Activated naive CD8-positive, alpha-beta T cell treated with anti-CD3 and anti-CD28 coated beads for 36 hours (primary cell): ENCODE data around the gene RPL15. TPM values are rescaled to one million over a fixed set of nuclear protein-coding genes. Genes with fewer than 3 reads are reported as not detected.

ENCODE experiments used
- DNase-seq: peaks from one replicate; pipeline ENCODE4 v3.0.0; 2021
- H3K27ac Mint-ChIP-seq: one replicate; pipeline ENCODE4 v1.8.0; 2022; ENCODE audit warnings: mild to moderate bottlenecking, moderate library complexity, mixed read lengths
- H3K27me3 Mint-ChIP-seq: one replicate; pipeline ENCODE4 v1.8.0; 2022; ENCODE audit warnings: mild to moderate bottlenecking, mixed read lengths
- H3K36me3 Mint-ChIP-seq: one replicate; pipeline ENCODE4 v1.8.0; 2021; ENCODE audit warnings: mild to moderate bottlenecking, mixed read lengths
- H3K4me1 Mint-ChIP-seq: one replicate; pipeline ENCODE4 v1.8.0; 2021; ENCODE audit warnings: mixed read lengths
- H3K4me3 Mint-ChIP-seq: one replicate; pipeline ENCODE4 v1.8.0; 2022; ENCODE audit warnings: mild to moderate bottlenecking, moderate library complexity, mixed read lengths
- H3K9me3 Mint-ChIP-seq: one replicate; pipeline ENCODE4 v1.8.0; 2022; ENCODE audit warnings: mixed read lengths
- total RNA-seq, 2 experiments: library from RNA; stranded (reverse); gene quantifications; one replicate each; pipeline ENCODE4 v1.2.3, GENCODE V29; 2021

The RPL15 gene
- total RNA-seq, 2 experiments from 2014 or later, result 2,473 to 2,489 TPM

DNA sequence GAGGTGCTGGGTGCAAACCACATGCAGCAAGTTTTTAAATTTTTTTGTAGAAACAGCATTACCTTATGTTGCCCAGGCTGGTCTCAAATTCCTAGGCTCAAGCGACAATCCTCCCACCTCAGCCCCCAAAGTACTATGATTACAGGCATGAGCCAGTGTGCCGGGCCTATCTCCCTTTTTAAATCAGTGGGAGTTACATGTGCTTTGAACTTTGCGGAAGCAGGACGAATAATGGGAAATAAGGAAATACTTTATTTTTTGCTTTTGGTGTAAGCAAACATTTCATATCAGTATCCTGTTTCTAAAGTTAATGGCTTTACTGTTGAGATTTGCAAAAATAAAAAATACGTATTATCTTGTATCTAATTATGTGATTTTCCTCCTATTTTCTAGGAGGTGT is 37.2 kb downstream of the RPL15 start:
- no peaks in the 10 kb centered on the region for H3K9me3 Mint-ChIP-seq
- H3K36me3 Mint-ChIP-seq, result peaks cover 8% of the 10 kb centered on the region
- H3K27ac Mint-ChIP-seq, result no peak overlapping the region
- no peak overlapping the region for H3K4me3 Mint-ChIP-seq
- no peaks in the 10 kb centered on the region for H3K27me3 Mint-ChIP-seq
- H3K4me1 Mint-ChIP-seq, result peaks cover 57% of the 10 kb centered on the region
- DNase-seq, result no peak

DNA sequence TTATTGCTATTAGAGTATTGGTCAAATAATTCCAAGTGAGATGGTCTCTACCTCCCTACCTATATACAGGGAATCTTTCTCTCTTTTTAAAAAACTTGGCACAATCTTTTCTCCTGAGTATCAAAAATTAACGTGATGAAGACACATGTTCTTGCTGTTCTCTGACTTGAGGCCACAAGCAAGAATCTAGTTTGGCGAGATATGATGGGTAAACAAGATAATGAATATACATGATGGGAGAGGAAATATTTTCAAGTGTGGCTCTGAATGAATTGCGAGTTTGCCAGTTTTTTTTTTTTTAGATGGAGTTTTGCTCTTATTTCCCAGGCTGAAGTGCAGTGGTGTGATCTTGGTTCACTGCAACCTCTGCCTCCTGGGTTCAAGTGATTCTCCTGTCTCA is 39.8 kb downstream of the RPL15 start:
- H3K27ac Mint-ChIP-seq, result no peak overlapping the region
- H3K9me3 Mint-ChIP-seq, result no peaks in the 10 kb centered on the region
- DNase-seq, result no peak
- no peaks in the 10 kb centered on the region for H3K27me3 Mint-ChIP-seq
- H3K4me3 Mint-ChIP-seq, result no peak overlapping the region
- peaks cover 20% of the 10 kb centered on the region for H3K36me3 Mint-ChIP-seq
- H3K4me1 Mint-ChIP-seq, result peaks cover 41% of the 10 kb centered on the region

DNA sequence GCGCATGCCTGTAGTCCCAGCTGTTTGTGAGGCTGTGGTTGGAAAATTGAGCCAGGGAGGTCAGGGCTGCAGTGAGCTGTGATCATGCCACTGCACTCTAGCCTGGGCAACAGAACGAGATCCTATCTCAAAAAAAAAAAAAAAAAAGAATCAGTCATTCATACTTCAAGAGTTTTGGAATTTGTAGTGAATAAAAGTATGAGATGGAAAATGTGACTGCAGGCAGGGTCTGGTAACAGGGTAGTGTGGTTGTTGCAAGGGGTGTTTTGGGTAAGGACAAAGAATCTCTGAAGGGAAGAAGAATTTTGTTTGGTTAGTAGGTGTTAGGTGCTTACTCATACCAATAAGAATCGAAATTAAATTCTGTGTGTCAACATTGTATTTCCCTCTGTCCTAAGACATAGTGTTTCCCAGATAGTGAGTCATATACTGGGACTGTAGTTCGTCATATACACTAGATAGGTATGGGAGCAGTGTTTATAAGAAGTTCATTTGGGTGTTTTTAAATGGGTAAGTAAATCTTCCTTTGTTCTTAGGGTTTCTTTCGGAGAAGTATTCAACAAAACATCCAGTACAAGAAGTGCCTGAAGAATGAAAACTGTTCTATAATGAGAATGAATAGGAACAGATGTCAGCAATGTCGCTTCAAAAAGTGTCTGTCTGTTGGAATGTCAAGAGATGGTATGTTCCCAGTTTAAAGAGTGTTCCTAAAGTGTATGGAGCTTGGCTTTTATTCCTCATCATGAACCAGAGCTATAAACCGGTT is 42.4 kb downstream of the RPL15 start:
- peak overlapping the region; percentile 79 for H3K27ac Mint-ChIP-seq
- peaks cover 31% of the 10 kb centered on the region for H3K4me1 Mint-ChIP-seq
- H3K4me3 Mint-ChIP-seq, result no peak overlapping the region
- H3K36me3 Mint-ChIP-seq, result peaks cover 28% of the 10 kb centered on the region
- DNase-seq, result peak; percentile 24
- H3K9me3 Mint-ChIP-seq, result no peaks in the 10 kb centered on the region
- no peaks in the 10 kb centered on the region for H3K27me3 Mint-ChIP-seq

DNA sequence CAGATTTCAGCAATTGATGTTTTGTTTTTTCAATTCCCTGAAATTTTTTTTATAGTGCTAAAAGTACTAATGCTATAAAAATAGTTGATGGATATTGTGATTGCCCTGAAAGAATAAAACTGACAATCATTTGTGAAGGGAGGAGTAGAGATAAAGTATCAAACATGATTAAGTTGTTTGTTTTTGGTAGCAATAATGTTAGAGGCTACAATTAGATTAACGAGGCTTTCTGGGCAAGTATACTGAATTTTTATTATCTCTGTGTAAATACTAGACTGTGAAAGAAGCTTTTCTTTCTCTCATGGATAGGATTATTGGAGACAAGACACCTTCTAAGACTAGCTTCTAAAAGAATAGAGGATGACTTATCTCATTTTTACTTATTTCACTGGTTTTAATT is 43.7 kb downstream of the RPL15 start:
- Mint-ChIP-seq H3K4me1 (peaks cover 24% of the 10 kb centered on the region), H3K9me3 (no peaks in the 10 kb centered on the region), H3K4me3 (no peak overlapping the region), H3K36me3 (peaks cover 27% of the 10 kb centered on the region), H3K27me3 (no peaks in the 10 kb centered on the region), H3K27ac (no peak overlapping the region)
- no peak for DNase-seq

DNA sequence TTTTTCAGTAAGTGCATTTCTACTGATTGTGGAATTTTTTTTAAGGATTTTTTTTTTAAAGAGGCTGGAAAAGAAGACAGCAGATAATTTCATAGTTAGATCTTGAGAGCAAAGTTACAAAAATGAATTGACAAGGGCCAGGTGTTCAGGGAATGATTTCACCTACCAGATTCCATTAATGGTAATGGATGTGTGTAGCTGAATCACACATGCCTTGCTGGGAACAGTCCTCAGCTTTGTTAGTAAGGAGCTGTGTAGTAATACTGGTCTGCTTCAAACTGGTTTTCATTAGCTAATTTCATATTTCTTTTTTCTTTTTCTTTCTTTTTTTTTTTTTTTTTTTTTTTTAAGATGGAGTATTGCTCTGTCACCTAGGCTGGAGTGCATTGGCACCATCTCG is 44.1 kb downstream of the RPL15 start:
- H3K9me3 Mint-ChIP-seq, result no peaks in the 10 kb centered on the region
- peaks cover 21% of the 10 kb centered on the region for H3K4me1 Mint-ChIP-seq
- no peak overlapping the region for H3K27ac Mint-ChIP-seq
- H3K27me3 Mint-ChIP-seq, result no peaks in the 10 kb centered on the region
- H3K4me3 Mint-ChIP-seq, result no peak overlapping the region
- DNase-seq, result no peak
- peaks cover 27% of the 10 kb centered on the region for H3K36me3 Mint-ChIP-seq

DNA sequence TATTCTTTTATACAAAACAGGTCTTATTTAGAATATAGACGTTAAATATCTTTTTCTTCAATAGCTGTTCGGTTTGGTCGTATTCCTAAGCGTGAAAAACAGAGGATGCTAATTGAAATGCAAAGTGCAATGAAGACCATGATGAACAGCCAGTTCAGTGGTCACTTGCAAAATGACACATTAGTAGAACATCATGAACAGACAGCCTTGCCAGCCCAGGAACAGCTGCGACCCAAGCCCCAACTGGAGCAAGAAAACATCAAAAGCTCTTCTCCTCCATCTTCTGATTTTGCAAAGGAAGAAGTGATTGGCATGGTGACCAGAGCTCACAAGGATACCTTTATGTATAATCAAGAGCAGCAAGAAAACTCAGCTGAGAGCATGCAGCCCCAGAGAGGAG is 45.0 kb downstream of the RPL15 start:
- no peaks in the 10 kb centered on the region for H3K9me3 Mint-ChIP-seq
- H3K36me3 Mint-ChIP-seq, result peaks cover 27% of the 10 kb centered on the region
- DNase-seq, result no peak
- H3K4me3 Mint-ChIP-seq, result no peak overlapping the region
- H3K27ac Mint-ChIP-seq, result no peak overlapping the region
- H3K4me1 Mint-ChIP-seq, result peaks cover 19% of the 10 kb centered on the region
- no peaks in the 10 kb centered on the region for H3K27me3 Mint-ChIP-seq

DNA sequence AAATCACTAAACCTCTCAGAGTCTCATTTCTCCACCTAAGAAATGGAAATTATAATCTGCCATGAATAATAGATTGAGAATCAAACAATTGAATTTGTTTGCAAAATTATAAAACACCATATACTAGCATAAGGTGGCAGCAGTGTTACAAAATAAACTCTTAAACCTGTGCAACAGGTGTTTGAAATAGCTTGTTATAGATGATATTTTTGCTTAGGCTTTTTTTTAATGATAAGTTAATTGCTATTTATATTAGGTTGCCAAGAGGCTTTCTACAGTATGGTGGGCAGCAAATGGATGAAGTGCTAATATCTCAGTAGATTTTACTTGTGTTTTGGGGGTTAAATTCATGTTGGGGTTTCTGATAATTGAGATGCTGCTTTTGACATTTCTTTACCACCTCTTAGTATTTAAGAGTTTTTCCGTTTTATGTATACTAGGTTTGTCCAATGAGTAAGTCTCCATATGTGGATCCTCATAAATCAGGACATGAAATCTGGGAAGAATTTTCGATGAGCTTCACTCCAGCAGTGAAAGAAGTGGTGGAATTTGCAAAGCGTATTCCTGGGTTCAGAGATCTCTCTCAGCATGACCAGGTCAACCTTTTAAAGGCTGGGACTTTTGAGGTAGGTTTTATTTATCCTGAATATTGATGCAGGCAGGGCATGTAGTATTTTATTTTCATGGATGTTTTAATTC is 47.8 kb downstream of the RPL15 start:
- Mint-ChIP-seq H3K36me3 (peaks cover 24% of the 10 kb centered on the region), H3K9me3 (no peaks in the 10 kb centered on the region), H3K4me1 (peaks cover 4% of the 10 kb centered on the region), H3K27ac (no peak overlapping the region), H3K27me3 (no peaks in the 10 kb centered on the region), H3K4me3 (no peak overlapping the region)
- DNase-seq, result no peak

DNA sequence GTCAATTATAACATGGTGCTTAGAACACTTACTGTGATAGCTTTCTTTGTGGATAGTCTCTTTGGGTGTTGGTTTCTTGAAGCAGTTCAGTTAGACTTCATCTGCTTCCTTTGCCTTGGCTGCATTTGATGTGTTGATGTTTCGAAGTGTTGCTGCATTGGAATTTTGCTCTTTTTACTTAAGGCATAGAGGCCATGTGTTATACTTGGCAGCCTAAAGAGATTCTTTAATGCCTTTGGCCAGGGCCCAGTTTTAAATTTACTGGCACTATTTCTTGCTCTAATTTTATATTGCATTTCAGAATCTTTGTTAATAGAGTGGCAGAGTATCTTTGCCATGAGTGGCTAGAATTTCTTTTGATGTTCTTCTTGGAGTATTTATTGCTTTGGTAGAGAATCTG is 49.4 kb downstream of the RPL15 start:
- Mint-ChIP-seq H3K9me3 (no peaks in the 10 kb centered on the region), H3K4me1 (peaks cover 3% of the 10 kb centered on the region), H3K4me3 (no peak overlapping the region), H3K27ac (no peak overlapping the region), H3K36me3 (peaks cover 18% of the 10 kb centered on the region), H3K27me3 (no peaks in the 10 kb centered on the region)
- no peak for DNase-seq

DNA sequence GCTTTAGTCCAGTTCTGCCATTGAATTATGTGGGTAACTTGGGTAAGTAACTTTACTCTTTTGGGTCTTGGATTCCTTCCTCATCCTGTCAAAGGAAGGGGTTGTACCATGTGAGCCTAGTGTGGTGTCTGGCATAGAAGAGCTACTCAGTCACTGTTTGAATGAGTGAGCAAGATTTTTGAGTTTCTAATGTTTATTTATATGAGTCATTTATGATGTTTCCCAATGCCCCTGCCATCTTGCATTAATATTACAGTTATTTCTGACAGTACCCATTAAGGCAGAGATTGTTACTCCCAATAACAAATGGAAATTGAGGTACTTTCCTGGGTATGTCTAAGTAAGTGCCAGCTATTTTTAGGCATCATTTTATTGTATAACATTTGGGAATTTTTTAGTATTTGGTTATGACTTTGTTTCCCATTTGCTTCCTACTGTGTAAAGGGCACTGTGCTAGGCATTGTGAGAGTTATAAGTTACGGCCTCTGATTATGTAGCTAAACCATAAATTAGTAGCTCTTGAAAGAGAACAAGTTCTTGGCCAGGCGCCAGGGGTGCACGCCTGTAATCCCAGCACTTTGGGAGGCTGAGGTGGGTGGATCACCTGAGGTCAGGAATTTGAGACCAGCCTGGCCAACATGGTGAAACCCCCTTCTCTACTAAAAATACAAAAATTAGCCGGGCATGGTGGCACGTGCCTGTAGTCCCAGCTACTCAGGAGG is 51.7 kb downstream of the RPL15 start:
- Mint-ChIP-seq H3K9me3 (no peaks in the 10 kb centered on the region), H3K36me3 (peaks cover 12% of the 10 kb centered on the region), H3K27ac (no peak overlapping the region), H3K4me1 (no peaks in the 10 kb centered on the region), H3K27me3 (no peaks in the 10 kb centered on the region), H3K4me3 (no peak overlapping the region)
- DNase-seq, result no peak

DNA sequence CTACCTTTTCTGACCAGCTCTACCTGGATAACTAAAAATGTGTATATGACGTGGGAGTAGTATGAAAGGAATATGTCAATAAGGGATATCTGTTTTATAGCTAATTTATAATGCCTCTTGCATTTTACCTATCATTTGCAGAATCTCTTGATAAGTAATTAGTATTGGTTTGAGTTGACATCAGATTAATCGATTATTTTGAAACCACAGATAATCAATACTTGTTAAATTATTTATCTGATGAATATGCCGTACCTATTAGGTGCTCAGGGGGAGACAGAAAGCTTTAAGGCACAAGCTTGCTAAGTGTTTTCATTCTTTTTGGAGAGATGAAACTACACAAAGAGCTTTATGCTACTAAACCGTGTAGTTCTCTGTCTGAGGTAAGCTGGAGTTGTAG is 52.5 kb downstream of the RPL15 start:
- H3K27ac Mint-ChIP-seq, result no peak overlapping the region

More for the DNA sequence above, 52.5 kb downstream of the RPL15 start:
- Mint-ChIP-seq H3K4me3 (no peak overlapping the region), H3K27me3 (no peaks in the 10 kb centered on the region), H3K4me1 (no peaks in the 10 kb centered on the region), H3K9me3 (no peaks in the 10 kb centered on the region), H3K36me3 (peaks cover 12% of the 10 kb centered on the region)
- DNase-seq, result no peak

Other genes starting within 250 kb of the RPL15 start
- 10 to 100 TPM; 73.9 to 74.9 TPM for gene UBE2E1, start 111.2 kb upstream of the RPL15 start, total RNA-seq
- gene NKIRAS1, start 142 bp upstream of the RPL15 start, total RNA-seq, result 1 to 10 TPM; 6.4 to 6.9 TPM
- 1 to 10 TPM; 4.8 to 5.0 TPM for gene NR1D2, start 28.2 kb downstream of the RPL15 start, total RNA-seq